ENCODE measurements around the gene CTSK.

The CTSK gene

DNA sequence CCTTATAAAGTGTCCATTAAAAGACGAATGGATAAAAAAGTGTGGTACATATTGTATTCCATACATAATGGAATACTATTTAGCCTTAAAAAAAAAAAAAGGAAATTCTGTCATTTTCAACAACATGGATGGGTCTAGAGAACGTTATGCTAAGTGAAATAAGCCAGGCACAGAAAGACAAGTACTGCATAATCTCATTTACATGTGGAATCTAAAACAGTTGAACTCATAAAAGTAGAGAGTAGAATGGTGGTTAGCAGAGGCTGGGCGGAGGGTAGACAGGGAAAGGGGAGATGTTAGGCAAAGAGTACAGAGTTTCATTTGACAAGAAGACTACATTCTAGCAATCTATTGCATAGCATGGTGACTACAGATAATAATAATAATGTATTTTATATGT is 45.0 kb downstream of the CTSK start:
- peaks cover 53 to 79% of the 10 kb centered on the region in 2 experiments for H3K4me1 ChIP-seq (ENCODE audit: control insufficient read depth in 1 of 2, insufficient read depth in 1 of 2, low read depth in 1 of 2, low read length in 1 of 2)
- H3K4me3 ChIP-seq (ENCODE audit: low read depth in 1 of 2, low read length in 1 of 2) = peak overlapping the region; percentile 70 to 78
- H3K9me3 ChIP-seq = no peaks in the 10 kb centered on the region
- no peaks in the 10 kb centered on the region for H3K27me3 ChIP-seq
- peak overlapping the region; percentile 88 for H3K27ac ChIP-seq
- TF ChIP-seq, protein P1, sequence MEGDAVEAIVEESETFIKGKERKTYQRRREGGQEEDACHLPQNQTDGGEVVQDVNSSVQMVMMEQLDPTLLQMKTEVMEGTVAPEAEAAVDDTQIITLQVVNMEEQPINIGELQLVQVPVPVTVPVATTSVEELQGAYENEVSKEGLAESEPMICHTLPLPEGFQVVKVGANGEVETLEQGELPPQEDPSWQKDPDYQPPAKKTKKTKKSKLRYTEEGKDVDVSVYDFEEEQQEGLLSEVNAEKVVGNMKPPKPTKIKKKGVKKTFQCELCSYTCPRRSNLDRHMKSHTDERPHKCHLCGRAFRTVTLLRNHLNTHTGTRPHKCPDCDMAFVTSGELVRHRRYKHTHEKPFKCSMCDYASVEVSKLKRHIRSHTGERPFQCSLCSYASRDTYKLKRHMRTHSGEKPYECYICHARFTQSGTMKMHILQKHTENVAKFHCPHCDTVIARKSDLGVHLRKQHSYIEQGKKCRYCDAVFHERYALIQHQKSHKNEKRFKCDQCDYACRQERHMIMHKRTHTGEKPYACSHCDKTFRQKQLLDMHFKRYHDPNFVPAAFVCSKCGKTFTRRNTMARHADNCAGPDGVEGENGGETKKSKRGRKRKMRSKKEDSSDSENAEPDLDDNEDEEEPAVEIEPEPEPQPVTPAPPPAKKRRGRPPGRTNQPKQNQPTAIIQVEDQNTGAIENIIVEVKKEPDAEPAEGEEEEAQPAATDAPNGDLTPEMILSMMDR (IDR thresholded peaks at IDR 0.05) = no peak
- peaks cover 33% of the 10 kb centered on the region for H3K36me3 ChIP-seq

- H3K4me1 ChIP-seq (ENCODE audit: control insufficient read depth in 1 of 2, insufficient read depth in 1 of 2, low read depth in 1 of 2, low read length in 1 of 2) = peaks cover 48 to 75% of the 10 kb centered on the region in 2 experiments
- H3K9me3 ChIP-seq = no peaks in the 10 kb centered on the region
- peak overlapping the region; percentile 88 for H3K27ac ChIP-seq
- H3K4me3 ChIP-seq (ENCODE audit: low read depth in 1 of 2, low read length in 1 of 2) = peak overlapping the region; percentile 70 to 78
- no peaks in the 10 kb centered on the region for H3K27me3 ChIP-seq
- TF ChIP-seq, protein P1 (IDR thresholded peaks at IDR 0.05) = no peak
- H3K36me3 ChIP-seq = peaks cover 37% of the 10 kb centered on the region
These were observed 45.5 kb downstream of the CTSK start for GRCh38 chr1:150762552-150762951.

- peaks cover 45% of the 10 kb centered on the region for H3K36me3 ChIP-seq
- TF ChIP-seq, protein P1 (IDR thresholded peaks at IDR 0.05) = no peak
- peaks cover 46 to 71% of the 10 kb centered on the region in 2 experiments for H3K4me1 ChIP-seq (ENCODE audit: control insufficient read depth in 1 of 2, insufficient read depth in 1 of 2, low read depth in 1 of 2, low read length in 1 of 2)
- peak overlapping the region; percentile 88 for H3K27ac ChIP-seq
- H3K27me3 ChIP-seq = no peaks in the 10 kb centered on the region
- H3K9me3 ChIP-seq = no peaks in the 10 kb centered on the region
- H3K4me3 ChIP-seq (ENCODE audit: low read depth in 1 of 2, low read length in 1 of 2) = peak overlapping the region; percentile 70 to 78
These were observed 46.3 kb downstream of the CTSK start for GRCh38 chr1:150761801-150762200.

GRCh38 chr1:150760013-150760412 is 48.0 kb downstream of the CTSK start:
- no peaks in the 10 kb centered on the region for H3K9me3 ChIP-seq
- peaks cover 35 to 58% of the 10 kb centered on the region in 2 experiments for H3K4me1 ChIP-seq (ENCODE audit: control insufficient read depth in 1 of 2, insufficient read depth in 1 of 2, low read depth in 1 of 2, low read length in 1 of 2)
- TF ChIP-seq, protein P1 (IDR thresholded peaks at IDR 0.05) = no peak
- no peaks in the 10 kb centered on the region for H3K27me3 ChIP-seq
- H3K36me3 ChIP-seq = peaks cover 63% of the 10 kb centered on the region
- peak overlapping the region; percentile 70 to 78 for H3K4me3 ChIP-seq (ENCODE audit: low read depth in 1 of 2, low read length in 1 of 2)
- H3K27ac ChIP-seq = peak overlapping the region; percentile 88

GRCh38 chr1:150753416-150753815 is 54.6 kb downstream of the CTSK start:
- Histone ChIP-seq H3K9me3 (no peaks in the 10 kb centered on the region), H3K27me3 (no peaks in the 10 kb centered on the region), H3K4me1 (ENCODE audit: control insufficient read depth in 1 of 2, insufficient read depth in 1 of 2, low read depth in 1 of 2, low read length in 1 of 2) (peaks cover 0 to 4% of the 10 kb centered on the region in 2 experiments), H3K27ac (peak overlapping the region; percentile 53), H3K36me3 (peaks cover 100% of the 10 kb centered on the region), H3K4me3 (ENCODE audit: low read depth in 1 of 2, low read length in 1 of 2) (no peak overlapping the region)
- TF ChIP-seq, protein P1 (IDR thresholded peaks at IDR 0.05) = no peak

DNA sequence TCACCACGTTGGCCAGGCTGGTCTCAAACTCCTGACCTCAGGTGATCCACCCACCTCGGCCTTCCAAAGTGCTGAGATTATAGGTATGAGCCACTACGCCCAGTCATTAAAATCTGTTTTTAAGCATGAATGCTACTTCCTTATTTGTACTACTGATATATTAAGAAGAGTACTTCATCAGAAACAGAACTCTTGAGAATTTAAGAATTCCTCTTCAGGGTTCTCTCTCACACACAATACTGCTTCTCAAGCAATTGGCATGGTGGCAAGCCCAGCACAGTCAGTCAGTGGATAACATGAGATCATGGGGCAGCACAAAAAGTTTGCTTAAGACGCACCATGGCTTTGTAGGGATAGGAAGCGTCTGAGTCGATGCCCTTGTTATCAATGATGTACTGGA is 56.6 kb downstream of the CTSK start:
- TF ChIP-seq, protein P1 (IDR thresholded peaks at IDR 0.05) = no peak
- Histone ChIP-seq H3K9me3 (no peaks in the 10 kb centered on the region), H3K36me3 (peaks cover 100% of the 10 kb centered on the region)

More for the DNA sequence above, 56.6 kb downstream of the CTSK start:
- Histone ChIP-seq H3K4me1 (ENCODE audit: control insufficient read depth in 1 of 2, insufficient read depth in 1 of 2, low read depth in 1 of 2, low read length in 1 of 2) (no peaks in the 10 kb centered on the region), H3K27ac (peak overlapping the region; percentile 53), H3K4me3 (ENCODE audit: low read depth in 1 of 2, low read length in 1 of 2) (no peak overlapping the region), H3K27me3 (no peaks in the 10 kb centered on the region)
